GF-D8 (cell line): ENCODE results near the gene PPP1R37.
A peak's percentile ranks its signal among the peaks of the same experiment; 100 is the strongest.

ENCODE experiments used
- DNase-seq: peaks from one replicate; lab custom pipeline; 2025; lab: John Stamatoyannopoulos, UW

PPP1R37 gene

DNA sequence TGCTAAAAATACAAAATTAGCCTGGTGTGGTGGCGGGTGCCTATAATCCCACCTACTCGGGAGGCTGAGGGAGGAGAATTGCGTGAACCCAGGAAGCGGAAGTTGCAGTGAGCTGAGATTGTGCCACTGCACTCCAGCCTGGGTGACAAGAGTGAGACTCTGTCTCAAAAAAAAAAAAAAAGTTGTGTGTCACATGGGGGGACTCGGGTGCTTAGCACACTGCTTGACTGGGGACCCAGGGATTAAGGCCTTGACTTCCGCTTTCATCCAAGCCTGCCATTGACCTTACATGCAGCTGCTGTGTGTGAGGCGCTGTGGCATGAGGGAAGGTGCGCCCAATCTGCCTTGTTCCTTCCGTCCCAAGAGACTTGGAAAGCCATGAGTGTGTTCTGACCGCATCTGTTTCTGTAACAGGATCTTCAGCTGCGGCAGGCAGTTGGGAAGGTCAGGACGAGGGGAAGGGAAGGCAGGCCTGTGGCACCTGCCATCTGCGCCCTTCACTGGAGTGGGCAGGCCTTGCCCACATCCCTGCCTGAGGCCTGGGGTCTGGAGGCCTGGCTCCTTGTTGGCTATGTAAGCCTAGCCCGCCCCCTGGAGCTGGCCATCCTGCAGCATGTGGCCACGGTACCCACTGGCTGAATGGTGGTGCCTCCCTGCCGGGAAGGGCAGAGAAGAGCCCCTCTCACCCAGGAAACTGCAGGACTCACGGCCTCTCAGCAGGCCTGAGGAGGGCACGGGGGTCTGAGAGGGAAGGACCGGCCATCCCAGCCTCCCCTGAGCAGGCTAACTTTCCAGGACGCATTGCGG is 23.0 kb downstream of the PPP1R37 start:
- DNase-seq = peak; percentile 65

DNA sequence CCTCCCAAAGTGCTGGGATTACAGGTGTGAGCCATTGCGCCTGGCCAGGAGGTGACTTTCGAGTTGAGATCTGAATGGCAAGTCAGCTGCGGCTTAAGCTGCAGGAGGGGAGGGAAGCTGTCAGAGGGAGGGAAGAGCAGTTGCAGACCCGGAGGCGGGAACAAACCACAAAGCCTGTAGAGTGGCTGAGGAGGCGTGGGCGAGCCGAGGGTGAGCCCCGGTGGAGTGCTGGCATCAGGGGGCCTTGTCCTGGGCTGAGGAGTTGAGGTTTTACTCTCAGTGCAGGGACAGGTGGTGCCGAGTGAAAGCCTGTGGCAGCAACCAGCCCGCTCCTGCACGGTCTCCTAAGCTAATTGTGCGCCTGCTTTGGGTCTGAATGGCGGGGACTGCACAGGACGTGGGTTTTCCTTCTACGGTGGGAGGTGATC is 24.2 kb downstream of the PPP1R37 start:
- peak; percentile 85 for DNase-seq

DNA sequence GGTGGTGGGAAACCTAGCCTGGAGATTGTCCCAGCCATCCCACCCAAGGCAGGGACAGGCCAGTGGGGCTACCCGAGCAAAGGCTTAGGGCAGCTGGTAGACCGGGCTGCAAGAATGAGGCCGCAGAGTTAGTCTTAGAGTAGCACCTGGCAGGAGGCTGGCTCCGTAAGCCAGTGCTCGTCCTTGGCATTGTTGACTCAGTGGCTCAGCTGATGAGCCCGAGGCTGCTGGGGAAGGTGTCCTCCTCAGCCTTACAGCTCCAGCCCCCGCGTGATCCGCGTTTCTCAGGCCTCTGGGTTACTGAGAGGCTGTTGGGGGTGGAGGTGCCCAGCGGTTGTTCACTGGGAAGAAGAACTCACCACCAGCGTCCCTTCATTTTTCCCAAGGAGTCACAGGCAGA is 24.7 kb downstream of the PPP1R37 start:
- no peak for DNase-seq

DNA sequence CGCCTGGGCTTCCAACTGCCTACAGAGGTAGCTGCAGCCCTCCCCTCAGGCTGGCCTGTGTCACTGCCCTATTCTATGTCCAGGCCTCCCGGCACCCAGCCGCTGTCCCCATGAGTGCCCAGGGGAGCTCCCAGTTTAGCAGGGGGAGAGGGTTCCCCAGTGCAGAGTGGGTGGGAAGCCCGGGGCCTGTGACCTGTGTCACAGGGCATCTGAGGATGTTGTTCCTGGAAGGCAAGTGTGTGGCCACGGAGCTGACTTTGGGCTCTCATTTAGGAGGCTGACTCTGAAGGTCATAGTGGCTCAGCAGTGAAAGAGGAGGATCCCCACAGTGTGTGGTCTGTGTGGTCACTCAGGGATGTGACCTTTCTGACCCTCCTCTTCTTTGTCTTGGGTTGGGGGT is 25.1 kb downstream of the PPP1R37 start:
- no peak for DNase-seq

DNA sequence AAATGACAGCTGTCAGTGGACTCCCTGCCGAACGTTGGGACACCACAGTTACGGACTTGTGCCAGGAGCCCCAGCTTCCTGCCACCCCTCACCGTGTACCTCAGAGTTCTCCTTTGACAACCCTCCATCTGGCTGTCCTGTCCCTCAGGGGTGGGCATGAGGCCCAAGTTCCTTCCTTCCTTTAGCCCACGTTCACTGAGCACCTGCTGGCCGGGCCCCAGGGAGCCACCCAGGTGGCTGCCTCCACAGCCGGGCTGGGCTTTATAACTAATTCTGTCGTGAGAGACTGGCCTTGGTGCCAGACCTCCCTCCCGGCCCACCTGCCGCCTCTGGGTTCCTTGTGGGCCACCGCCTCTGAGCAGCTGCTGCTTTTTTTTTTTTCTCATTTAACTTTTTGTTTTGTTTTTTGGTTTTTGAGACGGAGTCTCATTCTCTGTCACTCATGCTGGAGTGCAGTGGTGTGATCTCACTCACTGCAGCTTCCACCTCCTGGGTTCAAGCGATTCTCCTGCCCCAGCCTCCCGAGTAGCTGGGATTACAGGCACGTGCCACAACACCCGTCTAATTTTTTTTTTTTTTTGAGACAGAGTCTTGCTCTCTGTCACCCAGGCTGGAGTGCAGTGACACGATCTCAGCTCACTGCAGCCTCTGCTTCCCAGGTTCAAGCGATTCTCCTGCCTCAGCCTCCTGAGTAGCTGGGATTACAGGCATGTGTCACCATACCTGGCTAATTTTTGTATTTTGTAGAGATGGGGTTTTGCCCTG is 25.8 kb downstream of the PPP1R37 start:
- peak; percentile 37 for DNase-seq

DNA sequence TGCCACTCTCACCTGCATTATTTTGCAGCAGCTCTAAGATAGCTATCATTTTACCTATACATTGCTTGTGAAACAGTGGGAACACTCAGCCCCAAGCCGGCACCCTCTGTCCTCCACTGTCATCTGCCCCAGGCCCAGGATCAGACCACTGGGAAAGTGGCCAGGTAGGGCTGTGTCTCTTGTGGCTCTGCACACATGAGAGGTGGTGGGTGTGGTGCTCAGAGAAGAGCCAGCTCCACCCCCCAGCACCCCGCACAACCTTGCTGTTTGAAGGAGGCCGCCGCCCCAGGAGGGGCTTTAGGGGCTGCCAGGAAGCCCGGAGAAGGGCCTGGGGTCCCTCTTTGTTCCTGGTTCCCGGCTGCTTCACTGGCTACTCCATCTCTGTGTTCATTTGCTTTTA is 26.6 kb downstream of the PPP1R37 start:
- no peak for DNase-seq

DNA sequence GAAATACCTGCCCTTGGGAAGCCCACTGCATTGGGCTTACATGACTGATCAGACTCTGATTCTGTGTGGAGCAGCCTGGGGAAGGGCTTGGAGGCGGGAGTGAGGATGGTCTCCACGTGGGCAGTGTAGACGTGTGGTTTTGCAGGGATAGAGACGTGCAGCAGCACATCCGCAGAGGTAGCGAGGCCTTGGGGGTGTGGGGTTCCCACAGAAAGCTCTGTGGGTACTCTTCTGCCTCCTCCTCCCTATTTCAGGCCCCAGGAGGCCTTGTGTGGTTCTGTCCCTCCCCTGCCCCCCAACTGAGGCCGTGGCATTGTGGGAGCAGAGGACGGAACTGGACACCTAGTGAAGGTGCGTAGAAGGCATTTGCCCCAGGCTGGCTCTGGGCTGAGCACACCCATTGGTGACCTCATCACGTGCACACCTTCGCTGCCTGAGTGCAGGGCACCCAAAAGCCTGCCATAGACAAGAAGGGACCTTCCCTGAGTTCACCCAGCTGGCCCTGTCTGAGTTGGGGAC is 28.9 kb downstream of the PPP1R37 start:
- no peak for DNase-seq

DNA sequence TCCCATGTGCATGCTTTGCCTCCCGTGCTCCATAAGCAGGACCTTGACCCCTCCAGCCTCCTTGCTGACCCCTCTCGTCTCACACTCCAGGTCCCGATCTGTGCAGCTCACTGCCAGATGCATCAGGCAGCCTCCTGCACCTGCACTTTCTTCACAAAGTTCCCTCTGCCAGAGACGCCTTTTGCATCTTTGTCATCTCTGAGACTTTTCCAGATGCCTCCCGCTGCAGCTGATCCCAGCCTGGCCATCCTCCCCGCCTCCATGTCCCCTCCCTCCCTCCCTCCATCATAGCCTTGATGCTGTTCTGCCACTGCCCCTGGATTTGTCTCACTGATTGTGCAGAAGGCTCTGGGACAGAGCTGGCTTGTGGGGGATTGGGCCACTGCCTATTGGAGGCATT is 29.9 kb downstream of the PPP1R37 start:
- no peak for DNase-seq

DNA sequence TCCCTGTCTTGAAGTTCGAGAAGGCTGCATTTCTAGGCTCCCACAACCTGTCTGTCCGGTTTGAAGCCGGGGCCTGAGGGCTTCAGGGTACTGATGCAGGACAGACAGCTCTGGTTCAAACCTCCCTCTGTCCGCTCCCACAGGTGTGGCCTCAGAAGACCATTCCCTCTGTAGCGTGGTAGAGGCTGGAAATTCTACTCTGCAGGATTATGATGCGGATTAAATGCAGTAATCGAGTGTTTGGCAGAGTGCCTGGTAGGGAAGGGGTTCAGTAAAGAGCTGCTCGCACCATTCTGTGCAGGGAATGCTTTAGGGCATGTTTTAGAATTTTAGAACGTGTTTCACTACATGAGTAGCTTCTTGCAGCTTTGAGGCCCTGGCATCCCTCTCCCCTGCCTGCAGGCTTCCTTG is 30.5 kb downstream of the PPP1R37 start:
- DNase-seq = no peak

DNA sequence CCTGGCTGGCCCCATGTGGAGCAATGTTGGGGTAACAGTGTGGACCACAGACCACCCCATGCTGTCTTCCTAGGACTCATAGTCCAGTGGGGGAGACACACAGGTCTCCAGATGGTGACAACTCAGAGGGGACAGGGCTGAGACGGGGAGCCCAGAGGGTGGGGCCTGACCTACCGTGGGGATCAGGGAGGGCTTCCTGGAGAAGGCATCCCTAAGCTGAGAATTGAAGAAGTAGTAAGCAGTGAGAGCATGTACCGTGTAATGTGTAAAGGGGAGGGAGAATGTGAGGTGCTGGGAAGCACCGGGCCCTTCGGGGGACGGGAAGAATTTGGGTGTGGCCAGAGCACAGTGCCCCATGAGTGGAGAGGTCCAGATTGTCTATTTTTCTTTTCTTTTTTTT is 31.0 kb downstream of the PPP1R37 start:
- no peak for DNase-seq

DNA sequence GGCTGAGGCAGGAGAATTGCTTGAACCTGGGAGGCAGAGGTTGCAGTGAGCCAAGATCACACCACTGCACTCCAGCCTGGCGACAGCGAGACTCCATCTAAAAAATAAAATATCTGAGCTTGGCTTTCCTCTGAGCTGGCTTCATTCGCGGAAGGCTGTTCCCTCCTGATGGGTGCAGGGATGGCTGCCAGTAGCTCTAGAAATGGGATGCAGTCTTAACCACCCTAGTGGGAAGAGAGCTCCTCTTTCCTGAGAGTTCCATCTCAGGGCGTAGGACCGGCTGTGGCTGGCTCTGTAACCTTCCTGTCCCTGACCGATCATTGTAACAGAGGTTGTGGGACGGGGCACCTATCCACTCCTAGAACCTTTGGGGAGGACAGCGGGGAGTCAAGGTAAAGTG is 32.4 kb downstream of the PPP1R37 start:
- DNase-seq = no peak

DNA sequence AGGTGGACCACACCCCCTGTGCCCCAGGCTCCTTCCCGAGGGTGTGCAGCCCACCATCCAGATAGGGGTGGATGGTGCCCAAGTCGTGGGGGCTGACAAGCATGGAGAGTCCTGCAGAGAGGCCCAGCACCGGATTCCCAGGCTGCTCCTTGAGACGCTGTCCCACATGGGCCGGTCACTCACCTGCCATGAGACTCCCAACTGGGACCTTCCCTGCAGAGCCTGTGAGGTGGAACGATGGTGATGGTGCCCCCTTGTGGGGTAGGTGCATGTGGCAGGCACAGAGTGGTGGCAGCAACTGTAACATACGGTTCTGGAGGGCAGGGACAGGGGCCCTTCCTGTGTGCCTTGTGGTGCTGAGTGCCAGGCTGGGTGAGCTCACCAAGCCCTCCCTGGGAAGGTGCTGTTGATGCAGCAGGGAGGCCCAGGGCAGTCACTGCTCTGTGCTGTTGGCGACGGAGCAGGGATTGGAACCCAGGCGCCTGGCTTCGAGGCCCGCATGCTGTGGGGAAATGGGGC is 33.1 kb downstream of the PPP1R37 start:
- no peak for DNase-seq

DNA sequence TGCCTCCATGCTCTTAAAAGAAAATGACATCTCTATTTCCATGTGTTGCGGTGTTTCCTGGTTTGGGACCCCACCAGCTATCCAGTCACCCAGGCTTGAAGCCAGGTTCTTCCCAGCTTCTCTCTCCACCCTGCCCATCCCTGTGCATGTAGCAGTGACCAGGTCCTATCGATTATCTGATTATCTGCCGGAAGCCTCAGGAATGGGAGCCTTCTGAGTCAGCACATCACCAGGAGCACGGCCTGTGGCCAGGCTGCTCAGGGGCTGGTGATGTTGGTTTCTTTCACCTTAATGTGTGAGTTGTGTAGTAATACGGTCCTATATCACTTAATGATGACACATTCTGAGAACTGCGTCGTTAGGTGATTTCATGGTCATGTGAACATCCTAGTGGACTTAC is 33.7 kb downstream of the PPP1R37 start:
- DNase-seq = no peak

DNA sequence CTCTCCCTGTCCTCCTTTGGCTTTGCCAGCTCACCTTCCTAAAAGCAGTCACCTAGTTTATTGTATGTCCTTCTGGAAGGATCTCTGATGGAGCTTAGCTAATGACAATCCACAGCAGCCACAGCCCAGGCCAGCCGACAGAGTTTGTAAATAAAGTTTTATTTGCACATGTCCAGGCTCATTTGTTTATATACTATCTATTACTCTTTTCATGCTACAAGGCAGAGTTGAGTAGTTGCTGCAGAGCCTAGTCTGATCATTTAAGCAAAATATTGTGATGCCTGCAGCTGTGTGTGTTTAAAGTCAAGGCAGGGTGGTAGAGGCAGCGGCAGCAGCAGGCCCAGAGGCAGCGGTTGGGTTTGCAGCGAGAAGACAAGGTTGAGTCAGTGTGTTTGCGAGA is 35.2 kb downstream of the PPP1R37 start:
- DNase-seq = no peak

DNA sequence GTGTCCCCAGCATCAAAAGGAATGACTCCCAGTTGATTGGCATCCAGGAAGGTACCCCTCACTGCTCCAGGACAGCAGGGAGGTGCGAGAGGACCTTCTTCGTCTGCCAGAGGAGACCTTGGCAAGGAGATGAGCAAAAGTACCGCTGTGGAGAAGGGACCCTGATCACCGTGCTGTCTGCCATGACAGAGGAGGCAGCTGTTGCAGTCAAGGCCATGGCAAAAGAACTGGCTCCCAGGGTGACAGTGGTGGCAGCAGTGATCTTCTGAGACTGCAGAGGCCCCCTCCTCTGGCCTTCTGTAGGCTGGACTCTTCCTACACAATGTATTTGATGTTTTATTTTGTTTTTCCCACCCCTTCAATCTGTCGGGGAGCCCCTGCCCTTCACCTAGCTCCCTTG is 35.8 kb downstream of the PPP1R37 start:
- no peak for DNase-seq

DNA sequence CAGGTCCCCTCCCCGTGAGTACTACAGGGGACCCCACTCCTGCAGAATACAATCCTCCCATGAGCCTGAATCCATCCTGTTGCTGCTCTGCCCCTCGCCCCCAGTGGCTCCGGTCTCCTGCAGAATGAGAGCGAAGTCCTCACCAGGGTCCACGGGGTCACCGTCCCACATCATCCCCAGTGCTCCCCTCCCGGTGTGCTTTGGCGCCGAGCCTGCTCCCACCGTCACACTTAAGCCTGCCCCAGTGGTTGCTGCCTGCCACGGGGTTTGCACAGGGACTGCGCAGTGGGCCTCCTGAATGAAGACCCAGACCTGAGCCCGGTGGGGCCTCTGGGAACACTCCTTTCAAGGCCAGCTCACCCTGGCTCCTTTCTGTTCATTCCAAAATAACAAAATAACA is 37.3 kb downstream of the PPP1R37 start:
- no peak for DNase-seq

DNA sequence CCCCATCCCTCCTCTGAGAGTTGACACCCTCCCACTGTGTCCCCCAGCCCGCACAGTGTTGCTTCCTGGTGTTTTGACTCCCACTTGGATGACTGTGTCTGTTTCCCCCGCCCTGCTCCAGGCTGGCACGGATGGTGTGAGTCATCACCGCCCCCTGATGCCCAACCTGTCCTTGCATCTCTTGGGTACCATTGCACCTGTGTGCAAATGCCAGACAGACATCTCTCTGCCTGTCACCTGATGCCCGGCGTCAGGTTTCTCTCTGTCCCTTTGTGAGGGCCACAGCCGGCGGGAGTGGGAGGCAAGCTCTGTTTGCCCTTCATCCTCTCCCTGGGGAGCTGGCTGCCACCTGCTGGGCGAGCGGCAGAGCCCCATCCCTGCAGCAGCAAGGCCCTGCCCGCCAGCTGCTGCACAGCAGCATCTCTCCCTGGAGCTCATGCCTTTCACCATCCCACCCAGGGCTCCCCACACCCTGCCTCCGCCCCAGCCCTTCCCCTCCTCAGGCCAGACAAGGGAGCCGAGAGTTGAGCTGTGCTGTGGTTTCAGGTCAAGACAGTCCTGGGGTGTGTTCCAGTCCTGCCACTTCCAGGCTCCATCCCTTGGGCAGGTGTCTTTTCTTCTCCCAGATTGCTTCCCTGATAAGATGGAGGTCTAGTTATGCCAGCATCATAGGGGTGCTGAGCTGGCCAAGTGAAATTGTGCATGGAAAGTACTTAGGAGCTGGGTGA is 38.1 kb downstream of the PPP1R37 start:
- no peak for DNase-seq

DNA sequence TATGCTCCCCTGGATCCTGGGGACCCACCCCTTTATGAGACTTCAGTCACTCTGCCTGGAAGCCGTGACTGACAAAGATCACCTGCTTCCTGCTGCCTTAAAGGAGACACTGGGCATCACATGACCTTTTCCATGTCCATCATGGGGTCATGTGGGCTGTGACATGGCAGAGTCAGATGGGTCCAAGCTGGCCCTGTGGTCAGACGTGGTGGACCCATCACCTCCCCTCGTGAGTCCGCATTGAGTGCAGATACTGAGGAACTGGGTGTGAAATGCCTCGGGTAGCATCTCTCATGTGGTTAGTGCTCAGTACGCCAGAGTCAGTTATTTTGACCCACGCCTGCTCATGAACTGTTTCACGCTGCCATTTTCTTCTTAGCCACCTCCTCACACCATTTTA is 40.7 kb downstream of the PPP1R37 start:
- DNase-seq = no peak

DNA sequence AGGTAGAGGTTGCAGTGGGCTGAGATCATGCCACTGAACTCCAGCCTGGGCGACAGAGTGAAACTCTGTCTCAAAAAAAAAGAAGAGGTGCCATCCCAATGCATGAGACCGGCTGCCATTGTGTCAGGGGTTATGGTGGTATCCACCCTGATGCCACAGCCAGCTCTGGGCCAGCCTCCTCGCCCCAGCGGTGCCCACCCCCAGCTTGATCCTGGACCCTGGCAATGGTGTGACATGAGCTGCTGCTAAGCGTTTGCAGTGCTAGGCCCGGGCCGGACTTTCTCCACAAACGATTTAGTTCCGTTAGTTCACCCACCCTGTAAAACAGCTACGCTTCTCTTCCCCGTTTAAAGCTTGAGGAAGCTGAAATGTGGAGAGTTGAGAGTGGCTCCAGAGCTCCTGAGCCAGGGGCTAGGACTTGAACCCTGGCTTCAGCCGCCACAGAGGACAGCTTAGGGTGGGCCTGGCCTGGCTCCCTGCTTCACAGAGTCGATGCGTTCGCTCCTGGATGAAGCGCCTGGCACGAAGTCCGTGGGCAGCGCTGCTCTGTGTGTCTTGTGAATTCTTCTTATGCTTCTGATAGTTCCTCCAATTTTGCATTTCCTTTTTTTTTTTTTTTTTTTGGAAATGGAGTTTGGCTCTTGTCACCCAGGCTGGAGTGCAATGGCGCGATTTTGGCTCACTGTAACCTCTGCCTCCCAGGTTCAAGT is 42.4 kb downstream of the PPP1R37 start:
- DNase-seq = no peak

DNA sequence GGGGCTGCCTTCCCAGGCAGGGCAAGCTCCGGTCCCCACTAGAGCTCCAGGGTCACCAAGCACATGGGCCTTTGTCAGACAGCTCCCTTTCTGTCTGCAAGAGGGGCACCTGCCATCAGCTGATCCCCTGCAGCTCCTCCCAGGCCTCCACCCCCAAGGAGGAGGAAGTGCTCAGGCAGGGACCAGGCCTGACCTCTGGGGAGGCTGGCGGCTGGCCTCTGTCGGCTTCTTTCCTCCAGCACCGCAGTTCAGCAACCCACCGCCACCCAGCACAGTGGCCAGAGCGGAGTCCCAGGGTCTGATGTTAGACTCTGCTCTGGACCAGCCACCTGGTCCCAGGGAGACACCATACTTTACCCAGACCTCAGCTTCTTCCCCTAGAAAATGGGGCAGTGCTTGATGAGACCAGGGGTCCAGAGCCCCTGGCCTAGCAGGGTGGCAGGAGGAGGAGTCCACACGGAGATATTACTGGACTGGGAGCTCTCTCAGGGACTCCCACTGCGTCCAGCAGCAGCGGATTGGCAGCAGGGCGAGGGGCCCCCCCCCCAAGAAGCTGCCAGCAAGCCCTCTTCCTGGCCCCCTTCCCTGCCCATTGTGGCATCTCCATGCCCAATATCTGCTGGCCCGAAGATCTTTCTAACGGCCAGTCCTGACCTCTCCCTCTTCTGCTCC is 43.7 kb downstream of the PPP1R37 start:
- no peak for DNase-seq

DNA sequence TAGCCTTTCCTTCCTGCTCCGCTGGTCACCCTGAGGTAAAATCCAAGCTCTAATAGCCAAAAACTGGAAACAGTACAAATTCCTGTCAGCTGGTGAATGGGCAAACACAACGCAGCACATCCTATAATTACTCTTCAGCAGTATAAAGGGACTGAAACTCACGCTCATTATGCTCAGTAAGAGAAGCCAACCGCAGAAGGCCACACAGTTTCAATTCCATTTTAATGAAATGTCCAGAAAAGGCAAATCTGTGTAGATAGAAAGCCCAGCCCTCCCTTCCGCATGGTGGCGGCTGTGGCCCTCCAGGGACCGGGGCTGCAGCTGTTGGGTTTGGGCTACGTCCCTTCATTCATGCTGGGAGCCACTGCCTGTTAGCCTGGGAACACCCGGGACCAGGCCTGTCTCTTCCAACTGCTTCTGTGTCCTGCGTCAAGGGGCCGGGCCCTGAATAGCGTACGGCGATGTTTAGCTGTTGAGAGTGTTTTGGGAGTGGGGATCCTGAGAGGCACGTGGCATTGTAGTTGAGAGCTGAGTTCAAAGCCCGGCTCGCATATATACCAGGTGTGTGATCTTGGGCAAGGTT is 44.3 kb downstream of the PPP1R37 start:
- DNase-seq = no peak
